NCI-H748 (cell line): ENCODE results near the gene ITGBL1.

Experiments
- DNase-seq: peaks from one replicate; lab custom pipeline; 2025; ENCODE audit not compliant: unreplicated experiment; lab: John Stamatoyannopoulos, UW

ITGBL1 gene

GRCh38 chr13:101449790-101450748 lies 2.4 kb upstream of the ITGBL1 start:
- DNase-seq, result no peak

GRCh38 chr13:101450749-101451130 lies 1.7 kb upstream of the ITGBL1 start:
- no peak for DNase-seq

- DNase-seq, result no peak
Observed at GRCh38 chr13:101451641-101452040, 834 bp upstream of the ITGBL1 start.

GRCh38 chr13:101453784-101454201 lies 1.3 kb downstream of the ITGBL1 start:
- no peak for DNase-seq

- no peak for DNase-seq
Observed at GRCh38 chr13:101454767-101455166, 2.3 kb downstream of the ITGBL1 start.

GRCh38 chr13:101455863-101456262 lies 3.4 kb downstream of the ITGBL1 start:
- DNase-seq, result no peak

GRCh38 chr13:101457176-101457575 lies 4.7 kb downstream of the ITGBL1 start:
- no peak for DNase-seq

- DNase-seq, result no peak
Observed at GRCh38 chr13:101465877-101466276, 13.4 kb downstream of the ITGBL1 start.

GRCh38 chr13:101467415-101467814 lies 14.9 kb downstream of the ITGBL1 start:
- no peak for DNase-seq

- DNase-seq, result no peak
Observed at GRCh38 chr13:101473458-101473857, 21.0 kb downstream of the ITGBL1 start.

- DNase-seq, result peak; percentile 58
Observed at GRCh38 chr13:101474419-101474957, 22.0 kb downstream of the ITGBL1 start.

GRCh38 chr13:101475536-101475935 lies 23.1 kb downstream of the ITGBL1 start:
- DNase-seq, result no peak

- DNase-seq, result no peak
Observed at GRCh38 chr13:101481421-101481820, 28.9 kb downstream of the ITGBL1 start.

GRCh38 chr13:101486708-101487437 lies 34.4 kb downstream of the ITGBL1 start:
- DNase-seq, result peak; percentile 30

GRCh38 chr13:101487438-101487830 lies 35.0 kb downstream of the ITGBL1 start:
- no peak for DNase-seq

- no peak for DNase-seq
Observed at GRCh38 chr13:101488734-101489133, 36.3 kb downstream of the ITGBL1 start.

GRCh38 chr13:101489643-101490405 lies 37.3 kb downstream of the ITGBL1 start:
- no peak for DNase-seq

GRCh38 chr13:101490406-101491015 lies 38.0 kb downstream of the ITGBL1 start:
- DNase-seq, result no peak

GRCh38 chr13:101492251-101492910 lies 39.9 kb downstream of the ITGBL1 start:
- DNase-seq, result no peak

GRCh38 chr13:101493541-101493940 lies 41.1 kb downstream of the ITGBL1 start:
- DNase-seq, result no peak
